Measurements from ENCODE around the gene GALR2. TPM values are rescaled to one million over a fixed set of nuclear protein-coding genes. Genes with fewer than 3 reads are reported as not detected.

Gene GALR2, protein sequence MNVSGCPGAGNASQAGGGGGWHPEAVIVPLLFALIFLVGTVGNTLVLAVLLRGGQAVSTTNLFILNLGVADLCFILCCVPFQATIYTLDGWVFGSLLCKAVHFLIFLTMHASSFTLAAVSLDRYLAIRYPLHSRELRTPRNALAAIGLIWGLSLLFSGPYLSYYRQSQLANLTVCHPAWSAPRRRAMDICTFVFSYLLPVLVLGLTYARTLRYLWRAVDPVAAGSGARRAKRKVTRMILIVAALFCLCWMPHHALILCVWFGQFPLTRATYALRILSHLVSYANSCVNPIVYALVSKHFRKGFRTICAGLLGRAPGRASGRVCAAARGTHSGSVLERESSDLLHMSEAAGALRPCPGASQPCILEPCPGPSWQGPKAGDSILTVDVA
- total RNA-seq: 0.11 TPM in 1 of 2 replicates, not detected in the other

DNA sequence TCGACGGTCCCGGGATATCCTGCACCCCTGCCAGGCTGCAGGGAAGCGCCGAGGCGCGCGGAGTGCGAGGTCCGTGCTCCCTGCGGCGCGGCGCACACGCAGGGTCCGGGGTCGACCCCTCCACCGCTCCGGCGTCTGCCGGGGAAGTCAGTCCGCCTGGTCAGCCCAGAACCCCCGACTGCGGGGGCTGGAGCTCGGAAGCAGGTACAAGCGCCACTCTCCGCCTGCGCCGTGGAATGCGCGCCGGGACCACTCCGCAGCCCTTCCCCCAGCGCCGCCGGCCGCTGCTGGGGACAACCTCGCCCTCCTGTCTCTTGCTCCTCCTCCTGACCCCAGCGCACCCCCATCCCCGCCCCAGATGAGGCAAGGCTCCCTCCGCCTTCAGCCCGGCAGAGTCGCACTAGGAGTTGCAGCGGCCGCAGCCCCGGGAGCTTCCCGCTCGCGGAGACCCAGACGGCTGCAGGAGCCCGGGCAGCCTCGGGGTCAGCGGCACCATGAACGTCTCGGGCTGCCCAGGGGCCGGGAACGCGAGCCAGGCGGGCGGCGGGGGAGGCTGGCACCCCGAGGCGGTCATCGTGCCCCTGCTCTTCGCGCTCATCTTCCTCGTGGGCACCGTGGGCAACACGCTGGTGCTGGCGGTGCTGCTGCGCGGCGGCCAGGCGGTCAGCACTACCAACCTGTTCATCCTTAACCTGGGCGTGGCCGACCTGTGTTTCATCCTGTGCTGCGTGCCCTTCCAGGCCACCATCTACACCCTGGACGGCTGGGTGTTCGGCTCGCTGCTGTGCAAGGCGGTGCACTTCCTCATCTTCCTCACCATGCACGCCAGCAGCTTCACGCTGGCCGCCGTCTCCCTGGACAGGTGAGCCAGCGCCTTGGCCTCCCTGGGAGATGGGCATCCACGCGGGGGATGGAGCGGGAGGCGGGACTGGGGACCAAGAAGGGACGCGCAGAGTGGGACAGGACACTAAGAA lies at the start of gene GALR2:
GALR2 (plus strand) TSS at position 392 of the 974 bp plus-strand sequence; CDS start at position 495, 103 bp downstream.

DNA sequence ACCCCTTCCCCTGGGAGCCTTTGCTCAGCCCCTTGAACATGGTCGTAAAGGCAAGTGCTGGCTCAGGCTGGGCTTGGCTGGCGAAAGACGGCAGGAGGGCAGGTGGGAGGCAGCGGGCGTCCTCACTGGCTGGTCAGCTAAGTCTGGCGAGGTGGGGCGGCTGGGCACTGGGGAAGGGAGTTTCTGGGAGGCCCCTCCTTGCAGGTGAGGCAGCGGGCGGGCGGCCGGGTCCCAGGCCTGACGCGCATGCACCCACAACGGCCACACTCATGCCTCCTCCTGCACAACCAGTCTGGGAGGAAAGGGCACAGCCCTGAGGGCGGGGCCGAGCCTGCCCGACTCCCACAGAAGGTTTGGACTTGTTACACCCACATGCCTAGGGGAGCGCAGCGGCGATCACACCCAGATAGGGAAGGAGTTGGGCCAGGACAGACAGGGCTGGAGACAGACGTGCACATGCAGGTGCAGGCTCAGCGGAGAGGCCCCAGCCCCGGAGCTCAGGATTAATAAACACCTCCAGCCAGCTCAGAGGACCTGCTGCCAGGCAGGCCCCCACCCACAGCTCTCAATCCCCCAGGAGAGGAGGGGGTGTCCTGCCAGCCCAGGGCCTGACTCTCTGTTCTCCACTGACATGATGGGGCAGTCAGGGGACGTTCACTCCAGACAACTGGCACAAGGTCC lies 47.3 kb upstream of the GALR2 start, which contains the start of gene EVPL:
EVPL (minus strand) TSS at position 148 of the 681 bp plus-strand sequence; CDS start at position 40, 108 bp downstream.

DNA sequence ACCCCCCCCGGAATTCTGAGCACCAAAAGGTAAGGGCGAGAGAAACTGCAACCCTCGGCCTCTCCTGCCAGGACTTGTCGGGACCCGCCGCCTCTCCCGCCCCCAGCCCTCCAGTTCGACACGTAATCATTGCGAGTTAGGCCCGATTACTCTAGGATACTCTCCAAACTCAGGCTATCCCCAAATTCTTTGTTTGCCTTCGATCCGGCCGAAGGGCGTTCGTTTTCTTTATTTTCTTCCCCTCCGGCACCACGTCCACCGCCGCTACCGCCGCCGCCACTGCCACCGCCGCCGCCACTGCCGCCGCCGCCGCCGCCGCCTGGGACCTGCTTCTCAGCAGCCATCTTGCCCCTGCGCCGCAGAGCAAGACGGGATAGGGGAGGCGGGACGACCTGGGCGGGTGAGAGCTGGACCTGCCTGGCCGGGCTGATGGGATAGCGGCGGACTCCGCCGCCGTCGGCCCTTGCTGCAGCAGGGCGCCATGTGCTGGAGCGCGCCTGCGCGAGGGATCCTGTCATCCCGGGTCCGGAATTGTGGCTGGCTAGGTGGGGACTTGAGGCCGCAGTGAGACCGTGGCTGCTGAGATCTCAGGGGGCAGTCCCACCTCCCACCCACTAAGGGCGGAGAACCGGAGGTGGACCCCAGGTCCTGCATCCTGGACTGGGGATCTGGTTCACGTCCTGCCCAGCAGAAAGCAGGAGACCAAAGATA lies 2.3 kb upstream of the GALR2 start, which contains the start of gene SRP68:
SRP68 (minus strand) TSS at position 370 of the 711 bp plus-strand sequence; CDS start at position 344, 26 bp downstream.

DNA sequence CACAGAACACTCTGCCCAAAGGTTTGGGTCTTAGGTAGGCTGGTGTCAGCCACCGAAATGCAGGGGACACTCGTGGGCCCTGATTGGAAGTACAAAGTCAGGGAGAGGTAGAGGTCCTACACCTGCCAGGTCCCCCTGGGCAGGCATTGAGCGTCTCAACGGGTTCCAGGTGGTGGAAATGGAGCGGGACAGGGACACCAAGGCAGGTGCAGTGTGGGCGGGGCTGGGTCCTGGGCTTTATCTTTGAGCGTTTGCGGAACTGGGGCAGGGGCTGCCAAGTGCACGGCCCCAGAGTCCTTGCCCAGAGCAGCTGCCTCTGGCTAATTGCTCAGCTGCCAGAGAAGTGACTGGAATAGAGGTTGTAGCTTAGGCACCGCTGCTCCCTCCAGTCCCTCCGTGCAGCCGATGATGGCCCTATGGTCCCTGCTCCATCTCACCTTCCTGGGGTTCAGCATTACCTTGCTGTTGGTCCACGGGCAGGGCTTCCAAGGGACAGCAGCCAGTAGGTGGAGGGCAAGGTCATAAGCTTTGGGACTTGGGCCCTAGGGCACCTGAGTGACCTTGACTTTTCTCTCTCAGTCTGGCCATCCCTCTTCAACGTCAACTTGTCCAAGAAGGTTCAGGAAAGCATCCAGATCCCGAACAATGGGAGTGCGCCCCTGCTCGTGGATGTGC lies 4.4 kb downstream of the GALR2 start, which contains the start of gene ZACN:
ZACN (plus strand) TSS at position 323 of the 675 bp plus-strand sequence; CDS start at position 406, 83 bp downstream.

DNA sequence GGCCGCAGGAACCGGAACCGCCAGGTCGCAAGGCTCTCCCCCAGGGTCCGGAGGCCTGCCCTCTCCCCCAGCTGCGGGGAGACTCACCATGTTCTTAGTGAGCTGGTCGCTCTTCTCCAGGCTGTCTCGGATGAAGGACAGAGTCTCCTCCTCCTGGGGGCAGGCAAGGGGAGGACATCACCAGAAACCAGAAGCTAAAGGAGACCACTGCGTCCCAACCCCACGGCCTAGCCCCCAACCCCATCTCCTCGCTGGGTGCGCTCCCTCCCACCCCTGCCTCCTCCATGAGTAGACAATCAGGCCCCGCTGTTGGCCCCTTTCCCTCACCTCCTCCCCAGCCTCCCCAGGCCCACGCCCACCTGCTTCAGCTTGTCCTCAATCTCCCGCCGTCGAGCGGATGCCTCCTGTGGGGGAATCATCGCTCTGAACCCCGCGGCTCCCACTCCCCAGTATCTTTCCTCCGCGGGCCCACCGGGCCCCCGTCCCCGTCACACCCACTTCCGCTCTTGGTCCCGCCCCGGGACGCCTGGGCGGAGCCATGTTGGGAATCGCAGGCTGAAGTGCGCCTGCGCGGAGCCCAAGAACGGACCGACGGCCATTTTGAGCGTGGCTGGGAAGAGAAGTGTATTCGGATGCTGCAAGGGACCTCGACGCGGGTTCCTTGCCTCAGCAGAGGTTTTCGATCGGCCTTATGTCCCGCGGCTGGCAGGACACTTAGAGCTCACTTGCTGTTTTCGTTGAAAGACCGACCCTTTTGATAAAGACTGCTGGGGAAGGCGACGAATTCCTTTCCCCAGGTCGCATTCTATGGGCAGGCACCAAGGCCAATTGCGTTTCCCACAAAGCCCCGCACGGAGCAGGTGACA lies 28.9 kb downstream of the GALR2 start, which contains the start of gene EXOC7:
EXOC7 (minus strand) TSS at position 514 of the 866 bp plus-strand sequence; CDS start at position 419, 95 bp downstream.

Small RNA genes lying within 50 kb of the gene (small RNA-seq; reads per million reads assigned to genes)
- gene MIR6868: 2.2 reads per million, percentile 74 among the genes with 10 or more reads in this experiment

Other genes with a start within 250 kb of the GALR2 start
- 0.76 and 1.6 TPM in 2 replicates for gene UNC13D, start 230.4 kb upstream of the GALR2 start, total RNA-seq
- 25.1 and 46.8 TPM in 2 replicates for gene WBP2, start 219.4 kb upstream of the GALR2 start, total RNA-seq
- gene TRIM47, start 196.2 kb upstream of the GALR2 start, total RNA-seq: 36.8 and 50.0 TPM in 2 replicates
- 14.7 and 20.3 TPM in 2 replicates for gene TRIM65, start 177.8 kb upstream of the GALR2 start, total RNA-seq
- 21.3 and 27.6 TPM in 2 replicates for gene MRPL38, start 169.9 kb upstream of the GALR2 start, total RNA-seq
- 8.9 and 9.5 TPM in 2 replicates for gene FBF1, start 133.7 kb upstream of the GALR2 start, total RNA-seq
- gene ACOX1, start 95.6 kb upstream of the GALR2 start, total RNA-seq: 55.3 and 57.4 TPM in 2 replicates
- gene TEN1, start 95.5 kb upstream of the GALR2 start, total RNA-seq: 16.2 and 20.1 TPM in 2 replicates
- gene CDK3, start 73.9 kb upstream of the GALR2 start, total RNA-seq: 0.78 and 0.97 TPM in 2 replicates
- gene EVPL, start 47.5 kb upstream of the GALR2 start, total RNA-seq: 0.11 and 0.13 TPM in 2 replicates
- 31.9 and 33.6 TPM in 2 replicates for gene SRP68, start 2.3 kb upstream of the GALR2 start, total RNA-seq
- under 0.01 TPM in 1 of 2 replicates, not detected in the other for gene ZACN, start 4.4 kb downstream of the GALR2 start, total RNA-seq
- 92.2 and 94.1 TPM in 2 replicates for gene EXOC7, start 29.0 kb downstream of the GALR2 start, total RNA-seq
- not detected in 2 replicates for gene FOXJ1, start 66.5 kb downstream of the GALR2 start, total RNA-seq
- 0.26 and 0.76 TPM in 2 replicates for gene RNF157, start 165.7 kb downstream of the GALR2 start, total RNA-seq
- 3.2 and 3.4 TPM in 2 replicates for gene UBALD2, start 190.6 kb downstream of the GALR2 start, total RNA-seq
- 2.3 and 2.4 TPM in 2 replicates for gene QRICH2, start 233.5 kb downstream of the GALR2 start, total RNA-seq

All from articular chondrocyte of knee joint (primary cell).